ENCODE measurements around the gene ZCCHC14.

DNA sequence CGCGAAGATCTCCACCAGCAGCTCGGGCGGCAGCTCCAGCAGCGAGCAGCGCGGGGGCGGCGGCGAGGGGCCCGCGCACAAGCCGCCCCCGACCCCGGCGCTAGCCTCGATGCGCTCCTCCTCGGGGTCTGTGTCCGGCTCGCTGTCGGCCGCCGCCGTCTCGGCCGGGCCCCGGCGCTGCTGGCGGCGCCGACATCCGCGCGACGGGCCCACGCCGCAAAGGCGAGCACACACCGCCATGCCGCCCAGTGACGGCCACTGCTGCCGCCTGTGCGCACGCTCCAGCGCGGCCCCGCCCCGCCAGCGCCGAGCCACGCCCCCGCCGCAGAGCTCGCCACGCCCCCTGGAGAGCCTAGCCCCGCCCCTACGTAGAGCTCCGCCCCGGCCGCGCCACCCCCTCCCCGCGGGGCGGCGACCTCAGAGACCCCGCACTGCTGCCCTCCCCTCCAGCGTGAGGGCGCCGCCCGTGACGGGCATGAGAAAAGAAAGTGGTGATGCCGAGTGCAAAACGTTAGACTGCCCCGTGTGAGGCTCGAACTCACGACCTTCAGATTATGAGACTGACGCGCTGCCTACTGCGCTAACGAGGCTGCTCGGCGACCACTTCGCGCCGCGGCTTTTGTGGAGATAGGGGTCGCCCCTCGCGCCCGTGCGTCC is 109.2 kb downstream of the ZCCHC14 start, which contains the start of gene FBXO31:
- TF ChIP-seq, protein P1, sequence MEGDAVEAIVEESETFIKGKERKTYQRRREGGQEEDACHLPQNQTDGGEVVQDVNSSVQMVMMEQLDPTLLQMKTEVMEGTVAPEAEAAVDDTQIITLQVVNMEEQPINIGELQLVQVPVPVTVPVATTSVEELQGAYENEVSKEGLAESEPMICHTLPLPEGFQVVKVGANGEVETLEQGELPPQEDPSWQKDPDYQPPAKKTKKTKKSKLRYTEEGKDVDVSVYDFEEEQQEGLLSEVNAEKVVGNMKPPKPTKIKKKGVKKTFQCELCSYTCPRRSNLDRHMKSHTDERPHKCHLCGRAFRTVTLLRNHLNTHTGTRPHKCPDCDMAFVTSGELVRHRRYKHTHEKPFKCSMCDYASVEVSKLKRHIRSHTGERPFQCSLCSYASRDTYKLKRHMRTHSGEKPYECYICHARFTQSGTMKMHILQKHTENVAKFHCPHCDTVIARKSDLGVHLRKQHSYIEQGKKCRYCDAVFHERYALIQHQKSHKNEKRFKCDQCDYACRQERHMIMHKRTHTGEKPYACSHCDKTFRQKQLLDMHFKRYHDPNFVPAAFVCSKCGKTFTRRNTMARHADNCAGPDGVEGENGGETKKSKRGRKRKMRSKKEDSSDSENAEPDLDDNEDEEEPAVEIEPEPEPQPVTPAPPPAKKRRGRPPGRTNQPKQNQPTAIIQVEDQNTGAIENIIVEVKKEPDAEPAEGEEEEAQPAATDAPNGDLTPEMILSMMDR (IDR thresholded peaks at IDR 0.05; ENCODE audit: insufficient read depth, low read length): no peak
- TF ChIP-seq, protein P2, sequence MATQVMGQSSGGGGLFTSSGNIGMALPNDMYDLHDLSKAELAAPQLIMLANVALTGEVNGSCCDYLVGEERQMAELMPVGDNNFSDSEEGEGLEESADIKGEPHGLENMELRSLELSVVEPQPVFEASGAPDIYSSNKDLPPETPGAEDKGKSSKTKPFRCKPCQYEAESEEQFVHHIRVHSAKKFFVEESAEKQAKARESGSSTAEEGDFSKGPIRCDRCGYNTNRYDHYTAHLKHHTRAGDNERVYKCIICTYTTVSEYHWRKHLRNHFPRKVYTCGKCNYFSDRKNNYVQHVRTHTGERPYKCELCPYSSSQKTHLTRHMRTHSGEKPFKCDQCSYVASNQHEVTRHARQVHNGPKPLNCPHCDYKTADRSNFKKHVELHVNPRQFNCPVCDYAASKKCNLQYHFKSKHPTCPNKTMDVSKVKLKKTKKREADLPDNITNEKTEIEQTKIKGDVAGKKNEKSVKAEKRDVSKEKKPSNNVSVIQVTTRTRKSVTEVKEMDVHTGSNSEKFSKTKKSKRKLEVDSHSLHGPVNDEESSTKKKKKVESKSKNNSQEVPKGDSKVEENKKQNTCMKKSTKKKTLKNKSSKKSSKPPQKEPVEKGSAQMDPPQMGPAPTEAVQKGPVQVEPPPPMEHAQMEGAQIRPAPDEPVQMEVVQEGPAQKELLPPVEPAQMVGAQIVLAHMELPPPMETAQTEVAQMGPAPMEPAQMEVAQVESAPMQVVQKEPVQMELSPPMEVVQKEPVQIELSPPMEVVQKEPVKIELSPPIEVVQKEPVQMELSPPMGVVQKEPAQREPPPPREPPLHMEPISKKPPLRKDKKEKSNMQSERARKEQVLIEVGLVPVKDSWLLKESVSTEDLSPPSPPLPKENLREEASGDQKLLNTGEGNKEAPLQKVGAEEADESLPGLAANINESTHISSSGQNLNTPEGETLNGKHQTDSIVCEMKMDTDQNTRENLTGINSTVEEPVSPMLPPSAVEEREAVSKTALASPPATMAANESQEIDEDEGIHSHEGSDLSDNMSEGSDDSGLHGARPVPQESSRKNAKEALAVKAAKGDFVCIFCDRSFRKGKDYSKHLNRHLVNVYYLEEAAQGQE (IDR thresholded peaks at IDR 0.05; ENCODE audit: insufficient replicate concordance, low read depth): no peak
- no peak for TF ChIP-seq POLR2AphosphoS5 (IDR thresholded peaks at IDR 0.05; ENCODE audit: low read depth)
